Measurements from ENCODE around the gene DUS1L.

Gene DUS1L

GRCh38 chr17:82065638-82066303 lies at the start of gene DUS1L:
Gene DUS1L, minus strand, starts transcription at chr17:82065804. Its CDS starts 745 bp downstream, at chr17:82065059.
- DNase-seq, result no peak

- no peak for DNase-seq
These were observed 49.3 kb upstream of the DUS1L start for GRCh38 chr17:82114872-82115271.

GRCh38 chr17:82114447-82114846 lies 48.8 kb upstream of the DUS1L start:
- no peak for DNase-seq

- DNase-seq, result no peak
These were observed 48.3 kb upstream of the DUS1L start for GRCh38 chr17:82113941-82114340.

GRCh38 chr17:82113422-82113821 lies 47.8 kb upstream of the DUS1L start:
- DNase-seq, result no peak

GRCh38 chr17:82112914-82113311 lies 47.3 kb upstream of the DUS1L start:
- DNase-seq, result no peak

GRCh38 chr17:82112181-82112913 lies 46.7 kb upstream of the DUS1L start:
- no peak for DNase-seq

- DNase-seq, result no peak
These were observed 44.7 kb upstream of the DUS1L start for GRCh38 chr17:82110298-82110697.

- no peak for DNase-seq
These were observed 43.4 kb upstream of the DUS1L start for GRCh38 chr17:82108961-82109475.

GRCh38 chr17:82108496-82108945 lies 42.9 kb upstream of the DUS1L start:
- no peak for DNase-seq

GRCh38 chr17:82108038-82108437 lies 42.4 kb upstream of the DUS1L start:
- DNase-seq, result no peak

GRCh38 chr17:82107341-82107860 lies 41.8 kb upstream of the DUS1L start:
- no peak for DNase-seq

GRCh38 chr17:82106688-82107305 lies 41.2 kb upstream of the DUS1L start:
- DNase-seq, result no peak

GRCh38 chr17:82105882-82106687 lies 40.5 kb upstream of the DUS1L start:
- peak; percentile 30 for DNase-seq

- no peak for DNase-seq
These were observed 39.8 kb upstream of the DUS1L start for GRCh38 chr17:82105417-82105881.

GRCh38 chr17:82104797-82105416 lies 39.3 kb upstream of the DUS1L start:
- no peak for DNase-seq

- no peak for DNase-seq
These were observed 38.2 kb upstream of the DUS1L start for GRCh38 chr17:82103553-82104451.

GRCh38 chr17:82101767-82102679 lies 36.4 kb upstream of the DUS1L start:
- DNase-seq, result no peak

- no peak for DNase-seq
These were observed 35.7 kb upstream of the DUS1L start for GRCh38 chr17:82101301-82101715.
